ENCODE results near the gene C10orf95.

The C10orf95 gene

DNA sequence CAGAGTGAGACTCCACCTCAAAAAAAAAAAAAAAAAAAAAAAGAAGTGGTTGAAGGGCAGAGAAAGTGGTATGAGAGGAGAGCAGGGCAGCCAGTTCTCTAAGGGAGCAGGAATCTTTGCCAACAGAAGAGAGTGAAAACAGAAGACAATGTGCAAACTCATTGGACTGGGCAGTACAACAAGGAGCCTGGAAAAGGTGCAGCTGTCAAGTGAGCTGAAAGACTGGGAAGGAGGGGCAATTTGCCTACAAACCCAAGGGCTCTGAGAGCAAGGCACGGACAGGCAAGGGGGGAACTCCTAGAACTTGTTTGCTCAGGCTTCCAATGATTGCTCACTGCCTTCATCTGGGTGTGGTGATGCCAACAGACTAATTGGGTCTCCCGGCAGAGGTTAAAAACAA, 41.6 kb upstream of the C10orf95 start:
- no peak overlapping the region for H3K27ac ChIP-seq
- H3K4me2 ChIP-seq (ENCODE audit: low read length) = no peak overlapping the region
- H3K9ac ChIP-seq = no peak overlapping the region
- H3K9me3 ChIP-seq (ENCODE audit: control insufficient read depth, low read length) = no peaks in the 10 kb centered on the region
- no peaks in the 10 kb centered on the region for H3K36me3 ChIP-seq (ENCODE audit: control insufficient read depth, insufficient read depth, low read length)
- H2AFZ ChIP-seq = no peak overlapping the region
- H3K4me1 ChIP-seq = no peaks in the 10 kb centered on the region
- TF ChIP-seq, protein P1, sequence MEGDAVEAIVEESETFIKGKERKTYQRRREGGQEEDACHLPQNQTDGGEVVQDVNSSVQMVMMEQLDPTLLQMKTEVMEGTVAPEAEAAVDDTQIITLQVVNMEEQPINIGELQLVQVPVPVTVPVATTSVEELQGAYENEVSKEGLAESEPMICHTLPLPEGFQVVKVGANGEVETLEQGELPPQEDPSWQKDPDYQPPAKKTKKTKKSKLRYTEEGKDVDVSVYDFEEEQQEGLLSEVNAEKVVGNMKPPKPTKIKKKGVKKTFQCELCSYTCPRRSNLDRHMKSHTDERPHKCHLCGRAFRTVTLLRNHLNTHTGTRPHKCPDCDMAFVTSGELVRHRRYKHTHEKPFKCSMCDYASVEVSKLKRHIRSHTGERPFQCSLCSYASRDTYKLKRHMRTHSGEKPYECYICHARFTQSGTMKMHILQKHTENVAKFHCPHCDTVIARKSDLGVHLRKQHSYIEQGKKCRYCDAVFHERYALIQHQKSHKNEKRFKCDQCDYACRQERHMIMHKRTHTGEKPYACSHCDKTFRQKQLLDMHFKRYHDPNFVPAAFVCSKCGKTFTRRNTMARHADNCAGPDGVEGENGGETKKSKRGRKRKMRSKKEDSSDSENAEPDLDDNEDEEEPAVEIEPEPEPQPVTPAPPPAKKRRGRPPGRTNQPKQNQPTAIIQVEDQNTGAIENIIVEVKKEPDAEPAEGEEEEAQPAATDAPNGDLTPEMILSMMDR (IDR thresholded peaks at IDR 0.05) = no peak
- peaks cover 51% of the 10 kb centered on the region for H3K79me2 ChIP-seq
- H3K27me3 ChIP-seq (ENCODE audit: control insufficient read depth, insufficient read depth, low read length) = no peaks in the 10 kb centered on the region
- H3K4me3 ChIP-seq (ENCODE audit: low read depth, low read length) = no peak overlapping the region

DNA sequence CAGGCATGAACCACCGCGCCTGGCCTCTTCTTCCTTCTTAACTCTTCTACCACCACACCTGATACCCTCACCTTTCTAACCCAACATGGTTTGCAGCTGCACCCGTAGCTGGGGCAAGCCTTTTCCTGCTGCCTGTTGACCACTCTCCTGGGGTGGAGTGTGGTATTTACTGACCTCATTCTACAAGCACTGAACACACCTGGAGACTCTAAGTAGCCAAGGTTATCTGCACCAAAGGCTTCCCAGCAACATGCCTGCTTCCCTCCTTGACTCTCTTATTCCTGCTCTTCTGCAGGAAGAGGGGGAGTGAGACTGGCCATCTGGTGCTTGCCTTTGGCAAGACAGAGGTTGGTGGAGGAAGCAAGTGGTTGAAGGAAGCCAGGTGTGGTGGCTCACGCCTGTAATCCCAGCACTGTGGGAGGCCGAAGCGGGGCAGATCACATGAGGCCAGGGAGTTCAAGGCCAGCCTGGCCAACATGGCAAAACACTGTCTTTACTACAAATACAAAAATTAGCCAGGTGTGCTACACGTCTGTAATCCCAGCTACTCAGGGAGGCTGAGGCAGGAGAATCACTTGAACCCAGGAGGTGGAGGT, 41.1 kb upstream of the C10orf95 start:
- Histone ChIP-seq H2AFZ (no peak overlapping the region), H3K4me2 (ENCODE audit: low read length) (no peak overlapping the region), H3K4me3 (ENCODE audit: low read depth, low read length) (no peak overlapping the region), H3K27ac (no peak overlapping the region), H3K79me2 (peaks cover 51% of the 10 kb centered on the region), H3K9me3 (ENCODE audit: control insufficient read depth, low read length) (no peaks in the 10 kb centered on the region), H3K9ac (no peak overlapping the region), H3K27me3 (ENCODE audit: control insufficient read depth, insufficient read depth, low read length) (no peaks in the 10 kb centered on the region), H3K36me3 (ENCODE audit: control insufficient read depth, insufficient read depth, low read length) (no peaks in the 10 kb centered on the region), H3K4me1 (no peaks in the 10 kb centered on the region)
- TF ChIP-seq, protein P1 (IDR thresholded peaks at IDR 0.05) = no peak

DNA sequence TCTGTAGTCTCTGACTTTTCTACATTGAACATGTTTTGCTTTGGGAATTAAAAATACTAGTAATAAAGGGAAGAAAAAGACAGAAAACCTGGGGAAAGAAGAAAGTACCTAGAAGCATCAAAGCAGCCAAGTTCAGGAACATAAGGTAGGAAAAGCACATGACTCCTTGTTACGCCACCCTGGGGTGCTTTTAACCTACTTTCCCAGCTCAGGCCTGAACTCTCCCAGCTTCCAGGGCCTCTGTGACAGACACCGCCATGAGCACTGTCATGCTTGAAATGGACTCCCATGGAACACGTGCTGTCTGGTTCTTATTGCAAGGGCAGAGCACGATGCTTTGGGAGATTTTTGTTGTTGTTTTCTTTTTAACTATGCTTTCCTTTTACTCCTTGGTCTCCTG, 39.8 kb upstream of the C10orf95 start:
- H2AFZ ChIP-seq = no peak overlapping the region
- no peaks in the 10 kb centered on the region for H3K27me3 ChIP-seq (ENCODE audit: control insufficient read depth, insufficient read depth, low read length)
- no peak overlapping the region for H3K4me3 ChIP-seq (ENCODE audit: low read depth, low read length)
- TF ChIP-seq, protein P1 (IDR thresholded peaks at IDR 0.05) = no peak
- no peaks in the 10 kb centered on the region for H3K4me1 ChIP-seq
- H3K9me3 ChIP-seq (ENCODE audit: control insufficient read depth, low read length) = no peaks in the 10 kb centered on the region
- no peaks in the 10 kb centered on the region for H3K36me3 ChIP-seq (ENCODE audit: control insufficient read depth, insufficient read depth, low read length)
- no peak overlapping the region for H3K4me2 ChIP-seq (ENCODE audit: low read length)
- no peak overlapping the region for H3K27ac ChIP-seq
- no peak overlapping the region for H3K9ac ChIP-seq
- H3K79me2 ChIP-seq = peaks cover 41% of the 10 kb centered on the region

DNA sequence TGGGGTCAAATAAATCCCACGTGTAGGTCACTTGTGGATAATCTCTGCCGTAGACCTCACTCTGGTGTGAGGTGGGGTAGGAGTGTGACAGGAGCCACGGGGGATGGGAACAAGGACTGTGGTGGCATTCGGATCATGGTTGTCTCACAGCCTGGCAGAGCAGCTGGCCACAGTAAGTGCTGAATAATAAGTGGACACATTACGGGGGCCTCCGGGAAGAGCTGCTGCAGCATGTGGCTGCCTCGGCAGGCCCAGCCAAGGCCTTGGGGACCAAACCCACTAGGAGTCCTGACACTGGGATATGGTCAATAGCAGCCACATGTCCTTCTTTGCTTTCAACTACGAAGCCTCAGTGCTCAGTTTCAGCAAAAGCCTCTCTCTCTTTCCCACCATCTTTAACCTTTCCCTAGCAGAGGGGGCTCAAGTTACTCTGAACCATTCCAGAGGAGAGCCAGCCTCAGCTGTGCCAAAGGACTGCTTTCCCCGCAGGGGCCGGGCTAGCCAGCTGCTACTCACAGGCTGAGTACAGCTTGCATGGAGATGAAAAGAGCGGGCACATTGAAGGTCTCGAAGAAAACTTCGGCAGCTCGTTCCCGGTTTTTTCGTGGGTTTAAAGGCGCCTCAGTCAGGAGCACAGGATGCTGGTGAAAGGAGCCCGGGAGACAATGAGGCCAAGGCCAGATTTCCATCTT, 33.9 kb upstream of the C10orf95 start:
- H3K9ac ChIP-seq = no peak overlapping the region
- peaks cover 3% of the 10 kb centered on the region for H3K79me2 ChIP-seq
- TF ChIP-seq, protein P1 (IDR thresholded peaks at IDR 0.05) = no peak
- H3K36me3 ChIP-seq (ENCODE audit: control insufficient read depth, insufficient read depth, low read length) = no peaks in the 10 kb centered on the region
- no peaks in the 10 kb centered on the region for H3K9me3 ChIP-seq (ENCODE audit: control insufficient read depth, low read length)
- no peaks in the 10 kb centered on the region for H3K27me3 ChIP-seq (ENCODE audit: control insufficient read depth, insufficient read depth, low read length)
- no peaks in the 10 kb centered on the region for H3K4me1 ChIP-seq
- no peak overlapping the region for H3K4me3 ChIP-seq (ENCODE audit: low read depth, low read length)
- H3K27ac ChIP-seq = no peak overlapping the region
- no peak overlapping the region for H2AFZ ChIP-seq
- H3K4me2 ChIP-seq (ENCODE audit: low read length) = no peak overlapping the region

DNA sequence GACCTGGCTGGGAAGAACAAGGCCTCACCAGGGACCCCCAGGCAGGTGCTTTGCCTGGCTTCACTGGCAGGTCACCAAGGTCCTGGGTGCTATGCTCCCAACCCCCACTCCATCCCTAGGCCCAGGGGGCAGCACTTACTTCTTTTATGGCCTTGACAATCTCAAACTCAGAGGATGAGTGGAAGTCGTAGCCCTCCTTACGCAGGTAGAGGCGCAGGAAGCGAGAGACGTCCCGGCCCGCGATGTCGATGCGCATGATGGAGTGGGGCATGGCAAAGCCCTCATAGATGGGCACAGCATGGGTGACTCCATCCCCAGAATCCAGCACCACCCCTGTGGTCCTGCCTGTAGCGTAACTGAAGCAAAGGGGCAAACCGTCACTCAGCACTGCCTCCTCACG, 32.7 kb upstream of the C10orf95 start:
- Histone ChIP-seq H3K27me3 (ENCODE audit: control insufficient read depth, insufficient read depth, low read length) (no peaks in the 10 kb centered on the region), H3K27ac (no peak overlapping the region), H3K36me3 (ENCODE audit: control insufficient read depth, insufficient read depth, low read length) (no peaks in the 10 kb centered on the region), H3K9ac (no peak overlapping the region), H3K4me3 (ENCODE audit: low read depth, low read length) (no peak overlapping the region), H2AFZ (no peak overlapping the region), H3K9me3 (ENCODE audit: control insufficient read depth, low read length) (no peaks in the 10 kb centered on the region), H3K4me2 (ENCODE audit: low read length) (no peak overlapping the region), H3K79me2 (peaks cover 3% of the 10 kb centered on the region), H3K4me1 (no peaks in the 10 kb centered on the region)
- TF ChIP-seq, protein P1 (IDR thresholded peaks at IDR 0.05) = no peak
